Right kidney (tissue), 1 donor: ENCODE data around the gene FREM1.

Source experiments
- DNase-seq: peaks from one replicate; pipeline ENCODE4 v3.0.0-alpha.2; 2016

FREM1 gene

GRCh38 chr9:14911046-14911445, 818 bp upstream of the FREM1 start:
- DNase-seq, result no peak

GRCh38 chr9:14909601-14909960, 647 bp downstream of the FREM1 start:
- DNase-seq, result peak; percentile 38

GRCh38 chr9:14909181-14909580, 1.0 kb downstream of the FREM1 start:
- no peak for DNase-seq

GRCh38 chr9:14908295-14909180, 1.7 kb downstream of the FREM1 start:
- DNase-seq, result peak; percentile 64

DNA sequence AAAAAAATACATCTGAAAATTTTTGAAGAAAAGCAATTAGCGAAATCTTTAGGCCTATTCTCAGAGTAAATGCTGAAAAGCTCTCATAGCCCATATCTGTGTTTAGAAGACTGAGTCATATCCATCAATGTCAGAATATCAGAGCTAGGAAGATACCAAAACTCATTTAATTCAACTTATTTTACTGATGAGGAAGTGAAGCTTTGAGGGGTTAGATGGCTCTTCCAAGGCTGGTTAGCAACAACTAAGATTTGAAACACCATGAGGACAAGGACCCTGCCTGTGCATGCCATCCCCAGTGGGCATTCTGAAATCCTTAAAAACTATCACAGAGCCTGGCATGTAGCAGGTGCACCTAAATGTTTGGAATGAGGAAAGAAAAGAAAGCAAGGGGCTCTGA, 2.5 kb downstream of the FREM1 start:
- DNase-seq, result no peak

DNA sequence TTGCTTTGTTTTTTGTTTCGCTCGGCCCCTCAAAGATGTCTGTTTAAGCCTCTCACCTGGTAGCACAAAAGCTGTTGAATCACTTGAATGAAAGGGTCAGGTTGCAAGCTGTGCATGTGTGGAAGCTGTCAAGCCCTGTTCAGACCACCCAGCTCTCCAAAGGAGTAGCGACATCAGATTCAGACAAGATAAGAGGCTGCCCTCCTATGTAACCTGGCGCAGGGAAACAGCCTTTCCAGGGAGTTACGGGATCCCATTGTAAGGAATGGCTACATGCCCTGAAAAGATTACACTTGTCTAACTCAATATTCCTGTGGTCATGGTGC, 2.9 kb downstream of the FREM1 start:
- peak; percentile 47 for DNase-seq

DNA sequence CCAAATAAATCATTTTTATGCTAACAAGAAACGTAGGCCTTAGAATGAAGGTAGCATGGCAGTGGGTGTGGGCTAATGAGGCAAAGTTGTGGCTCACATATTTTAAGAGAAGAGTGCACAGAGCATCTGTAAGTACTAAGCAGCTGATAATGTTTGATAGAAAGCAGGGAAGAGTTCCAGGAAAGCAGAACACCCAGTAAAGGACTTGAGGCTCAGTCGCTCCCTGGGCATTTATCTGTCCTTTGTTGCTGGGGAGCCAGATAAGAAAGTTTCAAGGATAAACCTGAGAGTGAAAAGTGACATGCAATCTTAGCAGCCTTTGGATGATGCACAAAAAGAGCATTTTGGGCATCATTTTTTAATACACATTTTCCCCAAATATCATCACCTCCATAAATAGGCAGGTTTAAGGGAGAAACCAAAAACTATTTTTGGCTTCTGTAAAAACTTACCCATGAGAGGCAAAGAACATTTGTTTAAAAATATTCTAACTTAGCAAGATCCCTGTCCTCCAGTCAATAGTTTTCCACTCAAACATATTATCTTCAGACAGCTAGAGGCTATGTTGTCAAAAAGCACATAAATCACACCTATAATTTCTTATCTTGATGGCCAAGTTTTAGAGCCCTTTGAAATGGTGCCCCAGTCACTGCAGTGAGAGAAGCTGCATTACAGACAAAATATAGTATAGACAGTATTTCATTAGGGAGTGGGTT, 3.4 kb downstream of the FREM1 start:
- no peak for DNase-seq

- DNase-seq, result no peak
Measured at GRCh38 chr9:14906000-14906399, 4.2 kb downstream of the FREM1 start.

DNA sequence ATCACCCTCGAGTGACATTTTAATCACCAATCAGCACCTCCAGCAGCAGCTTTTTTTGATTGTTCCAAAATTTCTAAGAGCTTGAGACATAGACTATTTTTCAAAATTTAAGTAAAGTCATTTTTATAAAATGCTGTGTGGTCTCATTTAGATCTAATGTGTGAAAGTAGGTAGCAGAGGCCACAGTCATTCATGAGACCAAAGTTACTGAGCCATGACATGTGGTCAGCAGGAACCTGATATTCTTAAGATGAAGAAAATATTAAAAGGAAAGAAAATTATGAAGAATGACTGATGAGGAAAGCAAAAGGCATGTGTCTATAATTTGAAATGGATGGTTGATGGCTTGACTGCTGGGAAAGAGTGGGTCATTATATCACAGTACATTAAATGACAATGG, 7.2 kb downstream of the FREM1 start:
- no peak for DNase-seq

DNA sequence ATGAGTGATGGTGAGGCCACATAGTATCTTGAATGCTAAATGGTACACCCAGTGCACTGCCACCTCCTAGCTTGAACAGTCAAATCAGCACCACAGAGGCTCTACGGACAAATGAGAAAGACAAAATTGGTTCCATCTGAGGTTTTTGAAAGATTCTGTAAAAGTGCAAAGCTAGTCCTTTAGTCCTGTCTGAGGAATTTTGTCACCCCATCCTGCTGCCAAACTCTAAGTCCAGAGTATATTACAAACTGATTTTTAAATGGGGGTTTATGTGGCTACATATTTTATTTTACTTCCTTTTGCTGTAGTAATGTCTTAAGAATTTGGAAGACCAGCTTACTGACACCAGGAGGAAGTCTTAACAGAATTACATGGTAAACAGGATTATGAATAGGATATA, 7.7 kb downstream of the FREM1 start:
- no peak for DNase-seq

DNA sequence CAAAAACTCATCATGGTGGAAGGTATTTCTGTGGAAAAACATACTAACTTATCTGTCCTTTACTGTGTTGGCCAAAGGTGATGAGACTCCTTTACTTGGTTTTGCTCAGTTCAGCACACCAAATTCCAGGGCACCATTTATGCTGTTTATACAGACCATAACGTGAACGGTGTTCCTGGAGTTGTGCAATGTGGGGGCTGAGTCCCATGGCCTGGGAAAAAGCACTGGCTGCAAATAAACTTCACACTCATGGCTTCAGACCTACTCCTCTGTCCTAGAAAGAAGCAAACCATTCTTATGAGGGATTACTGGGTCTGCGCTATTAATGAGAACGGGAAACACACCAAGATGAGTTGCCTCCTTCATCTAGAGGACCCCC, 10.4 kb downstream of the FREM1 start:
- no peak for DNase-seq

DNA sequence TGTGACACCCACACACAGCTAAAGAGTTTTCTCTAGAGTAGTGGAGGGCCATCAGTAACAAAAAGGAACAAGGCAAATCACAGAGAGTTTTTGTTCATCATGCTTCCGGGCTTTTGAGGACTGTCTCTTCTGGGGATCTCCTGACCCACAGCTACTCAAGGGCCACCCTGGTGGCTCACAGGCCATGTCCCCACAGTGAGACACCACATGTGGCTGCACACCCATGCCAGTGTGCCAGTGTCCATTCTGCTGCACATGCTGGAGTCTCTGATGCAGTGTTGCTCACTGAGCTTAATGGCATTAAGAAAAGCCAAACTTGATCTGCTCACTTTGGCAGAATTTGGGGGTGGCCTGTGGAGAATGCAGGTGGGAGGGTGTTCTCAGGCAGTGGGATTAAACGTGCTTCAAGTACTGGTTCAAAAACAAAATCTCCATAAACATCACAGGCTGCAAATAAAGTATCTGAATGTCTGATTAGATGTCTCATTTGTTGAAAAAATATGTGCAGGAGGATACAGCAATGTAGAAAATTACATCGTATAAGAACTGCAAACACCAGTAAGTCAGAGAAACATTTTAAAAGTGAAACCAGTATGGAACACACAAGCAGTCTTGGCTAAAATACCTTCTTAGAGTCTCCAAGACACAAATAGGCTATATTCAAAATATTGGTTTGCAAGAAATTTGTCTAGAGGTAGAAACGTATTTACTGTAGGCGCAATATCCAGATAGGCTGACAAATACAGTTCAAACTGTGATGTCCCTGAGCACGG, 11.0 kb downstream of the FREM1 start:
- DNase-seq, result no peak

DNA sequence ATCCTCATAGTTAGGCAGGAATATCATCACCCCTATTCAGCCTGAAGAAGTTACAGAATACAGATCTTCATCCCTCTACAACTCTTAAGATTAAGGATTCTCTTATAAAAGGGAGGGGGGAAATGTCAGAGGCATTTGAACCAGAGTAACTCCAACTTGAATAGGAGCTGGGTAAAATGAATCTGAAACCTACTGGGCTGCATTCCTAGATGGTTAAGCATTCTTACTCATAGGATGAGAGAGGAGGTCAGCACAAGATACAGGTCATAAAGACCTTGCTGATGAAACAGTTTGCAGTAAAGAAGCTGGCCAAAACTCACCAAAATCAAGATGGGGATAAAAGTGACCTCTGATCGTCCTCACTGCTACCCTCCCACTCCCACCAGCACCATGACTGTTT, 14.4 kb downstream of the FREM1 start:
- no peak for DNase-seq

DNA sequence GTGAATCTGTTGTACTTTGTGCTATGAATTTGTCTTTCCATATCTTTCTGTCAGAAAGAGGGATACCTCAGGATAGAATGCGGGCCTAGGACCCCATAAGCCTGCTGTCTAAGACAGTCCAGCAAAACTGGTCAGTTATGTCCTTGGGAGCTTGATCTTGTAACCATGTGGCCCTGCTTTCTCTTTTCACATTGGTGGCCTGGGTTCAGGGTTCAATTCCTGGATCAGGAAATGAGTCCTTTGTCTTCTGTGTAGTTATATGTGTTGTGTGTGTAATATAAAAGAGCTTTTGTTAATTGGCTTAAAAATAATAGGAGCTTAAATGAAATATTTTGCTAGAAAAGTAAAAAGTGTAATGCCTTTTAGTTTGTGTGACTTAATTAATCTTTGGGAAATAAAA, 16.9 kb downstream of the FREM1 start:
- DNase-seq, result no peak

GRCh38 chr9:14891332-14891731, 18.9 kb downstream of the FREM1 start:
- DNase-seq, result no peak

GRCh38 chr9:14889451-14889850, 20.8 kb downstream of the FREM1 start:
- no peak for DNase-seq

GRCh38 chr9:14888875-14889274, 21.4 kb downstream of the FREM1 start:
- no peak for DNase-seq

DNA sequence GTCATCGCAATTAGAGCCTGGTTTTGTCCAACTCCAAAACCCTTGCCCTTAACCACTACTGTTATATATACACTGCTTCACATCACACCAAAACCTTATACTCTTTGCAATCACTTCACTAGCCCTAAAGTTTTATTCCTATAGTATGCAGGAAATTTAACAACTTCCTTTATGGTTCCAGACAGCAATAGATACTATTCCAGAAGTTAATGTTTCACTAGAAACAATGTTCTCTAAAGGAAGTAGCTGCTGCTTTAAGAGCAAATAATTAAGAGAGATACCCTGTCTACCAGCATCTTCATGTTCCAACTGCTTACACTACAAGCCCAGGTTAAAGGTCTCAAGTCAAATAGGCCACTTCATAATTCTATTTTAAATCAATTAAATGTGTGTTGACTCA, 22.0 kb downstream of the FREM1 start:
- DNase-seq, result no peak

GRCh38 chr9:14887149-14887548, 23.1 kb downstream of the FREM1 start:
- DNase-seq, result no peak

DNA sequence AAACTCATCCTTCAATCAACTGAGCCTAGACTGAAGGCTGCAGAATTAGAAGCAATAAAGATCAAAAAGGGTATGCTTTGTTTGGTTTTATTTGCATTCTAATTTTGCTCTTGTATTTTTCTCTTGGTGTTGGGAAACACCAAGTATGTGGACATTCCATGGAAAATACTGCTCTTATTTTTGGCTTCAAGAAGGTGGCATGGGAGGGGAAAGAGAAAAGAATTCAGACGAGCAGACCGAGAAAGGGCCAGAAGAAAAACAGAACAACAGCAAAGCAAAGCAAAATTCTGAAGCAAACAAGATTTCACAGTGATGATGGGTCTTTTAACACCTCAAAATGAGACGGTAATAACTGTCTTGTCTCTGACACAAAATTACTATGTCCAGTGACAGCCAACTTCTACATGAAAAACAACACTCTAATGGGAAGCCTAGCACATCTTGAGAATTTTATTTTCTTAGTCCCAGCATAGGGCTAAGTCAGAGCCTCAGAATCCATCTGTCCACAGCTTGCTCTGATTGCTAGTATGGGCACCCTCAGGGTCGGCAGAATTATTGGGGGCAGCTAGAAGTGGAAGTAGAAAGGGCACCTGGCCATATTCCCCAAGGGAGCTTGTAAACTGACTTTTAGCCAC, 26.8 kb downstream of the FREM1 start:
- DNase-seq, result no peak

DNA sequence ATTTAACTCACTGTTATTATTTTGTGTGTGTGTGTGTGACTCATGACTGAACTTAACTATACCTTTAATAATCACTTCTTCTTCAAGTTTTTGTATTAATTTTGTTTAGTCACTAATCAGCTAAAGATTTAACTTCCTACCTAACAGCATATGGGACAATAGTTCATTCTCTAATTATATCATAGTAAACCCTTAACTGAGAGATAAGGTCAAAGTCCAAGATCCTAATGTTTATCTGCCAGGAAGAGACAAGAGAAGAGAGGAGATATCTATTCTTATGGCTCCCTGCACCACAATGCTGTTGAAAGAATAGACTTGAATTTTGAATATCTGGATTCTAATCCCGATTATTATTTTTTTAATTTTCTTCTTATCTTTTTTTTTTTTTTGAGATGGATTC, 28.1 kb downstream of the FREM1 start:
- DNase-seq, result no peak

GRCh38 chr9:14881006-14881405, 29.2 kb downstream of the FREM1 start:
- no peak for DNase-seq

DNA sequence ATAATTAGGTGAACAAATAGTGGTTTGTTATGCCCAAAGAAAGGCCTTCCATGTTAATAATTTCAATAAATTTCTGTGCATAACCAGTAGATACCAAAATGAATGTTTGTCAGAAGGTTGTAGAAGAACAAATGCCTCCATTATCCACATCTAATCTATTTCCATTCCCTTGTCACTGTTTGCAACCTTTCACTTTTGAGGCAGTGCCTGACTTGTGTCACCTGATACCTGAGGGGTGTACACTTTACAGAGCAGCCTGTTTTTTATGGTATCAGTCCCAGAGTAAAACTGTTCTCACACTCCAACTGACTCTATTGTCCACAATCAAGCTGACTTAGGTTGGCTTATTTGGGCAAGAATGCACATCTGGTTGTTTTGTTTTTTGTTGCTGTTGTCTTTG, 40.1 kb downstream of the FREM1 start:
- no peak for DNase-seq
